Activated T-helper 1 cell treated with anti-CD3 and anti-CD28 coated beads, Interleukin-12 subunit alpha, Interleukin-12 subunit beta, Interleukin-2, Interleukin-4 antibody, amounts not matched to agents 30 ng/mL and 10 ng/mL and 1 ng/mL, durations not matched to agents 14 hours and 24 hours and 36 hours (primary cell): Measurements from ENCODE around the gene MYH13. TPM values are rescaled to one million over a fixed set of nuclear protein-coding genes. Genes with fewer than 3 reads are reported as not detected.

Experiments
- DNase-seq: peaks from one replicate; pipeline ENCODE4 v3.0.0; 2021; ENCODE audit warnings: low spot score
- H3K27ac Mint-ChIP-seq: one replicate; pipeline ENCODE4 v1.8.0; 2021; ENCODE audit warnings: mild to moderate bottlenecking, mixed read lengths
- H3K27me3 Mint-ChIP-seq: one replicate; pipeline ENCODE4 v1.8.0; 2022; ENCODE audit warnings: mild to moderate bottlenecking, moderate library complexity, mixed read lengths; ENCODE audit not compliant: insufficient read depth
- H3K36me3 Mint-ChIP-seq: one replicate; pipeline ENCODE4 v1.8.0; 2021; ENCODE audit warnings: low read depth, mixed read lengths
- H3K4me1 Mint-ChIP-seq: one replicate; pipeline ENCODE4 v1.8.0; 2021; ENCODE audit warnings: low read depth, mixed read lengths
- H3K4me3 Mint-ChIP-seq: one replicate; pipeline ENCODE4 v1.8.0; 2021; ENCODE audit warnings: mild to moderate bottlenecking, moderate library complexity, mixed read lengths
- H3K9me3 Mint-ChIP-seq: one replicate; pipeline ENCODE4 v1.8.0; 2021; ENCODE audit warnings: mixed read lengths
- intact Hi-C: fragments of 100-400 bp; cut with micrococcal nuclease; formaldehyde crosslinking; loops from one replicate; pipeline ENCODE4 v1.15.1; 2024
- total RNA-seq: library from RNA; stranded (reverse); gene quantifications from 2 replicates; pipeline ENCODE4 v1.2.3, GENCODE V29; 2022

The MYH13 gene
- not detected in 2 replicates for total RNA-seq

GRCh38 chr17:10372906-10373305 lies at the start of gene MYH13:
MYH13 (minus strand) TSS chr17:10373006; CDS start chr17:10364530, 8,476 bp downstream.
- intact Hi-C loops, result no loop called here
- no peak for DNase-seq
- no peaks in the 10 kb centered on the region for H3K36me3 Mint-ChIP-seq
- H3K27ac Mint-ChIP-seq, result no peak within 1 kb of the TSS
- no peaks in the 10 kb centered on the region for H3K4me1 Mint-ChIP-seq
- no peaks in the 10 kb centered on the region for H3K9me3 Mint-ChIP-seq
- H3K27me3 Mint-ChIP-seq, result peaks cover 2% of the 10 kb centered on the region
- H3K4me3 Mint-ChIP-seq, result no peak within 1 kb of the TSS

GRCh38 chr17:10421900-10422542 lies 49.2 kb upstream of the MYH13 start, which contains the start of gene MYH8:
MYH8 (minus strand) TSS chr17:10421950; CDS start chr17:10420227, 1,723 bp downstream.
- no peaks in the 10 kb centered on the region for H3K27me3 Mint-ChIP-seq
- no peak within 1 kb of the TSS for H3K27ac Mint-ChIP-seq
- H3K4me1 Mint-ChIP-seq, result no peaks in the 10 kb centered on the region
- no peak for DNase-seq
- intact Hi-C loops, result no loop called here
- no peak within 1 kb of the TSS for H3K4me3 Mint-ChIP-seq
- H3K36me3 Mint-ChIP-seq, result no peaks in the 10 kb centered on the region
- no peaks in the 10 kb centered on the region for H3K9me3 Mint-ChIP-seq

GRCh38 chr17:10421211-10421610 lies 48.4 kb upstream of the MYH13 start:
- H3K36me3 Mint-ChIP-seq, result no peaks in the 10 kb centered on the region
- intact Hi-C loops, result no loop called here
- no peaks in the 10 kb centered on the region for H3K27me3 Mint-ChIP-seq
- H3K9me3 Mint-ChIP-seq, result no peaks in the 10 kb centered on the region
- no peak overlapping the region for H3K4me3 Mint-ChIP-seq
- DNase-seq, result no peak
- H3K27ac Mint-ChIP-seq, result no peak overlapping the region
- H3K4me1 Mint-ChIP-seq, result no peaks in the 10 kb centered on the region

- Mint-ChIP-seq H3K4me3 (no peak overlapping the region), H3K36me3 (no peaks in the 10 kb centered on the region), H3K27me3 (no peaks in the 10 kb centered on the region), H3K4me1 (no peaks in the 10 kb centered on the region), H3K9me3 (no peaks in the 10 kb centered on the region), H3K27ac (no peak overlapping the region)
- intact Hi-C loops, result no loop called here
- no peak for DNase-seq
Observed at GRCh38 chr17:10420811-10421210, 48.0 kb upstream of the MYH13 start.

GRCh38 chr17:10417431-10417830 lies 44.6 kb upstream of the MYH13 start:
- intact Hi-C loops, result no loop called here
- no peak for DNase-seq
- H3K4me1 Mint-ChIP-seq, result no peaks in the 10 kb centered on the region
- no peak overlapping the region for H3K27ac Mint-ChIP-seq
- no peak overlapping the region for H3K4me3 Mint-ChIP-seq
- no peaks in the 10 kb centered on the region for H3K9me3 Mint-ChIP-seq
- no peaks in the 10 kb centered on the region for H3K27me3 Mint-ChIP-seq
- no peaks in the 10 kb centered on the region for H3K36me3 Mint-ChIP-seq

GRCh38 chr17:10415161-10415560 lies 42.4 kb upstream of the MYH13 start:
- H3K9me3 Mint-ChIP-seq, result no peaks in the 10 kb centered on the region
- DNase-seq, result no peak
- no peak overlapping the region for H3K27ac Mint-ChIP-seq
- no peaks in the 10 kb centered on the region for H3K4me1 Mint-ChIP-seq
- no peak overlapping the region for H3K4me3 Mint-ChIP-seq
- intact Hi-C loops, result no loop called here
- H3K27me3 Mint-ChIP-seq, result no peaks in the 10 kb centered on the region
- H3K36me3 Mint-ChIP-seq, result no peaks in the 10 kb centered on the region

GRCh38 chr17:10403589-10403988 lies 30.8 kb upstream of the MYH13 start:
- H3K27me3 Mint-ChIP-seq, result no peaks in the 10 kb centered on the region
- intact Hi-C loops, result no loop called here
- H3K36me3 Mint-ChIP-seq, result no peaks in the 10 kb centered on the region
- no peak overlapping the region for H3K4me3 Mint-ChIP-seq
- no peak for DNase-seq
- H3K9me3 Mint-ChIP-seq, result no peaks in the 10 kb centered on the region
- H3K27ac Mint-ChIP-seq, result no peak overlapping the region
- H3K4me1 Mint-ChIP-seq, result no peaks in the 10 kb centered on the region

- Mint-ChIP-seq H3K27me3 (no peaks in the 10 kb centered on the region), H3K36me3 (no peaks in the 10 kb centered on the region), H3K4me1 (no peaks in the 10 kb centered on the region), H3K4me3 (no peak overlapping the region), H3K27ac (no peak overlapping the region), H3K9me3 (no peaks in the 10 kb centered on the region)
- no peak for DNase-seq
- intact Hi-C loops, result no loop called here
Observed at GRCh38 chr17:10398352-10398751, 25.5 kb upstream of the MYH13 start.

- Mint-ChIP-seq H3K9me3 (no peaks in the 10 kb centered on the region), H3K27me3 (no peaks in the 10 kb centered on the region), H3K4me1 (no peaks in the 10 kb centered on the region), H3K27ac (no peak overlapping the region), H3K4me3 (no peak overlapping the region), H3K36me3 (no peaks in the 10 kb centered on the region)
- DNase-seq, result no peak
- intact Hi-C loops, result no loop called here
Observed at GRCh38 chr17:10396524-10397163, 23.8 kb upstream of the MYH13 start.

- no peak overlapping the region for H3K4me3 Mint-ChIP-seq
Observed at GRCh38 chr17:10394201-10394887, 21.5 kb upstream of the MYH13 start.

GRCh38 chr17:10392880-10393279 lies 20.1 kb upstream of the MYH13 start:
- intact Hi-C loops, result no loop called here
- no peaks in the 10 kb centered on the region for H3K4me1 Mint-ChIP-seq
- no peaks in the 10 kb centered on the region for H3K9me3 Mint-ChIP-seq
- DNase-seq, result no peak
- H3K36me3 Mint-ChIP-seq, result no peaks in the 10 kb centered on the region
- no peaks in the 10 kb centered on the region for H3K27me3 Mint-ChIP-seq
- H3K27ac Mint-ChIP-seq, result no peak overlapping the region
- no peak overlapping the region for H3K4me3 Mint-ChIP-seq

More at GRCh38 chr17:10394201-10394887, 21.5 kb upstream of the MYH13 start:
- Mint-ChIP-seq H3K9me3 (no peaks in the 10 kb centered on the region), H3K27me3 (no peaks in the 10 kb centered on the region), H3K27ac (no peak overlapping the region), H3K4me1 (no peaks in the 10 kb centered on the region), H3K36me3 (no peaks in the 10 kb centered on the region)
- intact Hi-C loops, result no loop called here
- DNase-seq, result no peak

GRCh38 chr17:10385871-10386270 lies 13.1 kb upstream of the MYH13 start:
- Mint-ChIP-seq H3K9me3 (no peaks in the 10 kb centered on the region), H3K4me3 (no peak overlapping the region), H3K4me1 (no peaks in the 10 kb centered on the region), H3K36me3 (no peaks in the 10 kb centered on the region), H3K27me3 (no peaks in the 10 kb centered on the region), H3K27ac (no peak overlapping the region)
- intact Hi-C loops, result no loop called here
- no peak for DNase-seq

GRCh38 chr17:10384175-10384574 lies 11.4 kb upstream of the MYH13 start:
- Mint-ChIP-seq H3K9me3 (no peaks in the 10 kb centered on the region), H3K27ac (no peak overlapping the region), H3K36me3 (no peaks in the 10 kb centered on the region), H3K4me3 (no peak overlapping the region), H3K27me3 (no peaks in the 10 kb centered on the region), H3K4me1 (no peaks in the 10 kb centered on the region)
- DNase-seq, result no peak
- intact Hi-C loops, result no loop called here
